SK-N-SH (cell line): ENCODE results near the gene DNAAF9. TPM values are rescaled to one million over a fixed set of nuclear protein-coding genes. Genes with fewer than 3 reads are reported as not detected.

Source experiments
- CTCF ChIA-PET: fragments of 300-600, 350-600 bp; formaldehyde crosslinking; extraction: SDS; loops from one replicate; lab custom pipeline; 2021; lab: Yijun Ruan, JAX
- POLR2A ChIA-PET: fragments of 350-600 bp; sonication (Branson Sonifier 250); formaldehyde crosslinking; extraction: SDS; loops from one replicate; lab custom pipeline; 2020; ENCODE audit warnings: antibody characterized with exemption, inconsistent platforms; lab: Yijun Ruan, JAX
- DNase-seq: peaks from one replicate; pipeline ENCODE4 v3.0.0; 2012
- H2AFZ ChIP-seq: fragments of 200-600 bp; sonication (generic); 2 replicates; pipeline ENCODE4 v1.8.1; 2016; ENCODE audit warnings: antibody characterized with exemption, mild to moderate bottlenecking, low read depth
- H3F3A ChIP-seq: fragments of 200-600 bp; sonication (generic); replicated peaks from 2 replicates; pipeline ENCODE3; 2016; ENCODE audit warnings: antibody characterized with exemption, mild to moderate bottlenecking; ENCODE audit not compliant: insufficient read depth
- H3K27ac ChIP-seq, 2 experiments: fragments of 200-500 bp in 1 of 2; fragments of 200-600 bp in 1 of 2; sonication (Bioruptor generic) in 1 of 2; sonication (generic), shearing (Covaris generic) in 1 of 2; 2 replicates each; pipeline versions ENCODE4 v1.5.1 to v1.6.1; 2014 to 2016; ENCODE audit warnings: low read depth in 2 of 2, inconsistent platforms in 1 of 2, low read length in 1 of 2, mild to moderate bottlenecking in 1 of 2, mixed read lengths in 1 of 2
- H3K27me3 ChIP-seq: fragments of 200-600 bp; sonication (generic), shearing (Covaris generic); 2 replicates; pipeline ENCODE4 v1.6.1; 2016; ENCODE audit warnings: mixed run types; ENCODE audit not compliant: insufficient read depth
- H3K36me3 ChIP-seq, 2 experiments: fragments of 200-500 bp in 1 of 2; fragments of 200-600 bp in 1 of 2; sonication (Bioruptor generic) in 1 of 2; sonication (generic) in 1 of 2; replicated peaks in 1 of 2; 2 replicates each; pipeline versions ENCODE3 to v1.5.1; 2014 to 2016; ENCODE audit warnings: low read length in 1 of 2, mild to moderate bottlenecking in 1 of 2; ENCODE audit not compliant: insufficient read depth in 2 of 2, control insufficient read depth in 1 of 2
- H3K4me1 ChIP-seq, 2 experiments: fragments of 200-500 bp in 1 of 2; fragments of 200-600 bp in 1 of 2; sonication (Bioruptor generic) in 1 of 2; sonication (generic), shearing (Covaris generic) in 1 of 2; 2 replicates each; pipeline versions ENCODE4 v1.5.1 to v1.6.1; 2014 to 2016; ENCODE audit warnings: low read depth in 1 of 2, low read length in 1 of 2, mixed run types in 1 of 2; ENCODE audit not compliant: insufficient read depth in 2 of 2, control insufficient read depth in 1 of 2
- H3K4me2 ChIP-seq: fragments of 200-600 bp; sonication (generic), shearing (Covaris generic); 2 replicates; pipeline ENCODE4 v1.6.1; 2017; ENCODE audit warnings: mixed run types
- H3K4me3 ChIP-seq, 2 experiments: fragments of 200-500 bp in 1 of 2; fragments of 200-600 bp in 1 of 2; sonication (Bioruptor generic) in 1 of 2; sonication (generic), shearing (Covaris generic) in 1 of 2; 2 replicates each; pipeline versions ENCODE4 v1.5.1 to v1.8.1; 2014 to 2016; ENCODE audit warnings: low read depth in 2 of 2, inconsistent platforms in 1 of 2, low read length in 1 of 2, mild to moderate bottlenecking in 1 of 2, mixed read lengths in 1 of 2, moderate library complexity in 1 of 2
- H3K79me2 ChIP-seq: fragments of 200-600 bp; sonication (generic); 2 replicates; pipeline ENCODE4 v1.8.1; 2017; ENCODE audit warnings: mild to moderate bottlenecking; ENCODE audit not compliant: insufficient read depth
- H3K9ac ChIP-seq: fragments of 200-600 bp; sonication (generic); 2 replicates; pipeline ENCODE4 v1.6.1; 2017; ENCODE audit warnings: mixed run types
- H3K9me2 ChIP-seq: fragments of 200-600 bp; sonication (generic); 2 replicates; pipeline ENCODE4 v1.6.1; 2017; ENCODE audit warnings: mixed run types
- H3K9me3 ChIP-seq: fragments of 200-600 bp; sonication (generic); 2 replicates; pipeline ENCODE4 v1.6.1; 2017; ENCODE audit warnings: mixed run types, mild to moderate bottlenecking, moderate library complexity
- H4K20me1 ChIP-seq: fragments of 200-600 bp; sonication (generic); 2 replicates; pipeline ENCODE4 v1.6.1; 2017; ENCODE audit warnings: mild to moderate bottlenecking, mixed run types; ENCODE audit not compliant: insufficient read depth
- CTCF ChIP-seq: fragments of 200-600 bp; sonication (generic); IDR thresholded peaks from 2 replicates; pipeline ENCODE4 v1.6.1; 2017; ENCODE audit warnings: antibody characterized with exemption, mild to moderate bottlenecking, moderate library complexity
- EP300 ChIP-seq, 2 experiments: IDR thresholded peaks; 2 replicates each; pipeline versions ENCODE4 v1.4.0 to v1.6.1; 2012; ENCODE audit warnings: borderline replicate concordance in 1 of 2, low read depth in 1 of 2, low read length in 1 of 2
- FOSL2 ChIP-seq: IDR thresholded peaks from 2 replicates; pipeline ENCODE4 v1.4.0; 2012; ENCODE audit warnings: low read depth, mild to moderate bottlenecking, moderate library complexity, borderline replicate concordance
- FOXJ3 ChIP-seq: sonication (generic); formaldehyde crosslinking; IDR thresholded peaks from 2 replicates; pipeline ENCODE4 v1.5.1; 2020; ENCODE audit warnings: mild to moderate bottlenecking, missing genetic modification reagents
- GABPA ChIP-seq: IDR thresholded peaks from 2 replicates; pipeline ENCODE4 v1.4.0; 2012; ENCODE audit warnings: low read depth, mild to moderate bottlenecking
- GATA2 ChIP-seq: sonication (generic); formaldehyde crosslinking; IDR thresholded peaks from 2 replicates; pipeline ENCODE4 v1.5.0; 2020; ENCODE audit warnings: mild to moderate bottlenecking, missing genetic modification reagents
- JUND ChIP-seq: IDR thresholded peaks from 2 replicates; pipeline ENCODE4 v1.4.0; 2012
- MEF2A ChIP-seq: IDR thresholded peaks from 2 replicates; pipeline ENCODE4 v1.4.0; 2012; ENCODE audit warnings: low read depth, borderline replicate concordance
- PBX3 ChIP-seq: IDR thresholded peaks from 2 replicates; pipeline ENCODE4; 2012
- POLR2AphosphoS5 ChIP-seq: IDR thresholded peaks from 2 replicates; pipeline ENCODE4 v1.6.1; 2012; ENCODE audit warnings: low read depth, low read length
- RAD21 ChIP-seq: IDR thresholded peaks from 2 replicates; pipeline ENCODE4 v1.6.1; 2012; ENCODE audit warnings: mild to moderate bottlenecking, low read length
- RCOR1 ChIP-seq: fragments of 150-350 bp; IDR thresholded peaks from 2 replicates; pipeline ENCODE4 v1.6.1; 2017; ENCODE audit warnings: antibody characterized with exemption, low read length
- RFX5 ChIP-seq: IDR thresholded peaks from 2 replicates; pipeline ENCODE4 v1.6.1; 2012; ENCODE audit warnings: mild to moderate bottlenecking, improper control_type of control experiment, low read length
- RXRA ChIP-seq: IDR thresholded peaks from 2 replicates; pipeline ENCODE4 v1.4.0; 2012; ENCODE audit warnings: low read depth, mild to moderate bottlenecking, borderline replicate concordance
- SMC3 ChIP-seq: IDR thresholded peaks from 2 replicates; pipeline ENCODE4 v1.6.1; 2012; ENCODE audit warnings: low read depth, low read length, improper control_type of control experiment
- TEAD4 ChIP-seq: IDR thresholded peaks from 2 replicates; pipeline ENCODE4 v1.4.0; 2012; ENCODE audit warnings: mild to moderate bottlenecking, borderline replicate concordance; ENCODE audit not compliant: insufficient read depth
- USF1 ChIP-seq: IDR thresholded peaks from 2 replicates; pipeline ENCODE4 v1.4.0; 2012; ENCODE audit warnings: low read depth, borderline replicate concordance
- USF2 ChIP-seq: fragments of 150-350 bp; IDR thresholded peaks from 2 replicates; pipeline ENCODE4 v1.6.1; 2017; ENCODE audit warnings: antibody characterized with exemption, low read length, low read depth, borderline replicate concordance
- WGBS: methylation state at CpG from one replicate; pipeline ENCODE4 v1.1.6; 2017; ENCODE audit warnings: low lambda C conversion rate; 5-methylcytosine and 5-hydroxymethylcytosine counted together
- polyA plus RNA-seq, 3 experiments: library from polyadenylated mRNA; depleted of rRNA; stranded (reverse); fragments of >200 nt; gene quantifications; 2 replicates each; pipeline ENCODE4 v1.2.3, GENCODE V29; 2012

Gene DNAAF9
- polyA plus RNA-seq, 1 of the 3 experiments (the other 2 are of a cell fraction), result 5.5 TPM

GRCh38 chr20:3364323-3365013 is 43.0 kb downstream of the DNAAF9 start:
- CTCF ChIA-PET, result no interaction called here
- H3K4me2 ChIP-seq, result no peak overlapping the region
- no peak overlapping the region for H2AFZ ChIP-seq
- peaks cover 3% of the 10 kb centered on the region for H3F3A ChIP-seq
- POLR2A ChIA-PET, result no interaction called here
- H3K36me3 ChIP-seq, result peaks cover under 1 to 44% of the 10 kb centered on the region in 2 experiments
- H3K4me1 ChIP-seq, result no peaks in the 10 kb centered on the region
- H3K4me3 ChIP-seq, result no peak overlapping the region
- H3K27me3 ChIP-seq, result no peaks in the 10 kb centered on the region
- DNase-seq, result no peak
- TF ChIP-seq SMC3 (no peak), JUND (no peak), CTCF (no peak), FOSL2 (no peak), RXRA (no peak), USF2 (no peak), TEAD4 (no peak), POLR2AphosphoS5 (no peak), GATA2 (no peak), RAD21 (no peak), RFX5 (no peak), PBX3 (no peak)
- TF ChIP-seq, all 33 proteins: peak for 0
- no peaks in the 10 kb centered on the region for H3K9me3 ChIP-seq
- H3K9ac ChIP-seq, result no peak overlapping the region
- no peaks in the 10 kb centered on the region for H3K79me2 ChIP-seq
- WGBS, result 99% methylated on average over 3 of the region's 3 CpGs
- H3K27ac ChIP-seq, result no peak overlapping the region
- H3K9me2 ChIP-seq, result no peaks in the 10 kb centered on the region
- no peaks in the 10 kb centered on the region for H4K20me1 ChIP-seq

GRCh38 chr20:3360752-3361151 is 46.7 kb downstream of the DNAAF9 start:
- no peak for DNase-seq
- ChIA-PET CTCF (no interaction called here), POLR2A (no interaction called here)
- no peaks in the 10 kb centered on the region for H3K27me3 ChIP-seq
- no peak overlapping the region for H3K27ac ChIP-seq
- no peak overlapping the region for H3K4me2 ChIP-seq
- H2AFZ ChIP-seq, result no peak overlapping the region
- H3K9me3 ChIP-seq, result no peaks in the 10 kb centered on the region
- H3K36me3 ChIP-seq, result peaks cover 5 to 35% of the 10 kb centered on the region in 2 experiments
- TF ChIP-seq EP300 (IDR thresholded peaks at IDR 0.05; ENCODE audit: borderline replicate concordance in 1 of 2, low read depth in 1 of 2, low read length in 1 of 2) (no peak), RFX5 (no peak), RCOR1 (no peak), USF1 (no peak), FOSL2 (no peak), SMC3 (no peak), FOXJ3 (CRISPR knock-in tag) (no peak), MEF2A (no peak), GABPA (no peak)
- 98% methylated on average over 3 of the region's 3 CpGs for WGBS
- no peaks in the 10 kb centered on the region for H3K4me1 ChIP-seq
- H3F3A ChIP-seq, result peaks cover 4% of the 10 kb centered on the region
- no peak overlapping the region for H3K4me3 ChIP-seq
- no peak overlapping the region for H3K9ac ChIP-seq
- H3K9me2 ChIP-seq, result no peaks in the 10 kb centered on the region
- no peaks in the 10 kb centered on the region for H3K79me2 ChIP-seq
- no peaks in the 10 kb centered on the region for H4K20me1 ChIP-seq
